GM12878 (cell line): ENCODE results near the gene PDIK1L. TPM values are rescaled to one million over a fixed set of nuclear protein-coding genes. Genes with fewer than 3 reads are reported as not detected.

Experiments
- ATAC-seq: fragments of 200-7000 bp; cut with Tn5 transposase; 3 replicates; pipeline ENCODE4 v1.9.1; 2020; ENCODE audit warnings: mild to moderate bottlenecking, moderate library complexity
- BruUV-seq: library from RNA; stranded (reverse); fragments of 400-500 nt; replicated peaks from 2 replicates; lab custom pipeline; 2021; lab: Mats Ljungman, UMichigan
- CTCF ChIA-PET: fragments of 300-600 bp; sonication (Branson Sonifier 250); formaldehyde crosslinking; extraction: SDS; loops from one replicate; lab custom pipeline; 2021; ENCODE audit warnings: inconsistent platforms; lab: Yijun Ruan, JAX
- POLR2A ChIA-PET: fragments of 350-600 bp; formaldehyde crosslinking; extraction: SDS; loops from one replicate; lab custom pipeline; 2021; ENCODE audit warnings: inconsistent platforms; lab: Charles Lee
- RAD21 ChIA-PET: fragments of 300-600 bp; sonication (Branson Sonifier 250); formaldehyde crosslinking; loops from one replicate; lab custom pipeline; 2023; ENCODE audit warnings: antibody characterized with exemption; ENCODE audit not compliant: unreplicated experiment; lab: Charles Lee
- SMC1A ChIA-PET: fragments of 300-600 bp; sonication (Branson Sonifier 250); formaldehyde crosslinking; loops from one replicate; lab custom pipeline; 2023; ENCODE audit not compliant: unreplicated experiment, uncharacterized antibody; lab: Charles Lee
- DNase-seq: peaks from one replicate; pipeline ENCODE4 v3.0.0-alpha.2; 2011; ENCODE audit warnings: low read depth, low spot score
- FAIRE-seq: peaks from 3 replicates; lab custom pipeline; 2011; peaks lifted over from hg19 to GRCh38; lab: Jason Lieb, UNC
- H2AFZ ChIP-seq: 2 replicates; pipeline ENCODE4 v1.6.0; 2011; ENCODE audit warnings: low read depth, low read length, control low read depth; ENCODE audit not compliant: control insufficient read depth
- H3K27ac ChIP-seq: 2 replicates; pipeline ENCODE4 v1.5.1; 2011; ENCODE audit warnings: control low read depth; ENCODE audit not compliant: control insufficient read depth, insufficient read depth
- H3K27me3 ChIP-seq, 2 experiments: replicated peaks in 1 of 2; 2 replicates each; pipeline versions ENCODE4 v1.6.0 to v1.6.1; 2011; ENCODE audit warnings: low read length in 1 of 2; ENCODE audit not compliant: control insufficient read depth in 2 of 2, insufficient read depth in 2 of 2
- H3K36me3 ChIP-seq, 2 experiments: 2 replicates each; pipeline ENCODE4 v1.5.1; 2011; ENCODE audit warnings: low read length in 1 of 2; ENCODE audit not compliant: control insufficient read depth in 2 of 2, insufficient read depth in 2 of 2
- H3K4me1 ChIP-seq: 2 replicates; pipeline ENCODE4 v1.6.1; 2011; ENCODE audit warnings: mild to moderate bottlenecking, low read length, moderate library complexity, mixed read lengths; ENCODE audit not compliant: control insufficient read depth, insufficient read depth
- H3K4me2 ChIP-seq: 2 replicates; pipeline ENCODE4 v1.6.0; 2011; ENCODE audit warnings: control low read depth; ENCODE audit not compliant: control insufficient read depth, insufficient read depth
- H3K4me3 ChIP-seq: fragments of 200-600 bp; sonication (generic); 2 replicates; pipeline ENCODE4 v1.5.1; 2016
- H3K79me2 ChIP-seq: 2 replicates; pipeline ENCODE4 v1.6.0; 2011; ENCODE audit warnings: low read length; ENCODE audit not compliant: control insufficient read depth, insufficient read depth
- H3K9ac ChIP-seq: 2 replicates; pipeline ENCODE4 v1.8.0; 2011; ENCODE audit warnings: low read length, control low read depth, mixed read lengths; ENCODE audit not compliant: control insufficient read depth, insufficient read depth
- H3K9me3 ChIP-seq: replicated peaks from 3 replicates; pipeline ENCODE4 v1.5.1; 2011; ENCODE audit warnings: mild to moderate bottlenecking, low read length; ENCODE audit not compliant: control insufficient read depth, insufficient read depth
- H4K20me1 ChIP-seq: 2 replicates; pipeline ENCODE4 v1.6.0; 2011; ENCODE audit not compliant: control insufficient read depth, insufficient read depth
- ATF2 ChIP-seq: IDR thresholded peaks from 2 replicates; pipeline ENCODE4 v1.6.1; 2012; ENCODE audit warnings: low read length, inconsistent platforms
- ATF3 ChIP-seq: IDR thresholded peaks from 2 replicates; pipeline ENCODE4 v1.6.1; 2011; ENCODE audit warnings: low read depth, mild to moderate bottlenecking, low read length, moderate library complexity, borderline replicate concordance; ENCODE audit errors: extremely low read depth
- ELK1 ChIP-seq: IDR thresholded peaks from 2 replicates; pipeline ENCODE4 v1.6.1; 2012; ENCODE audit warnings: low read depth, low read length, improper control_type of control experiment
- ESRRA ChIP-seq: IDR thresholded peaks from 2 replicates; pipeline ENCODE4 v1.6.1; 2012; ENCODE audit warnings: mild to moderate bottlenecking, low read length, improper control_type of control experiment
- JUND ChIP-seq: IDR thresholded peaks from 2 replicates; pipeline ENCODE4 v1.6.1; 2012; ENCODE audit warnings: low read depth, mild to moderate bottlenecking, low read length, improper control_type of control experiment, moderate library complexity
- MTA3 ChIP-seq: IDR thresholded peaks from 2 replicates; pipeline ENCODE4 v1.6.1; 2012; ENCODE audit warnings: low read length, inconsistent platforms, borderline replicate concordance
- MXI1 ChIP-seq: fragments of 150-350 bp; IDR thresholded peaks from 2 replicates; pipeline ENCODE4 v1.6.1; 2011; ENCODE audit warnings: low read depth, mild to moderate bottlenecking, inconsistent platforms, low read length, improper control_type of control experiment
- NBN ChIP-seq: fragments of 450-650 bp; IDR thresholded peaks from 2 replicates; pipeline ENCODE4 v1.6.1; 2016
- RUNX3 ChIP-seq: IDR thresholded peaks from 2 replicates; pipeline ENCODE4 v1.6.1; 2012; ENCODE audit warnings: low read length, inconsistent platforms
- SIN3A ChIP-seq: IDR thresholded peaks from 2 replicates; pipeline ENCODE4 v1.6.1; 2012; ENCODE audit warnings: low read depth, low read length, improper control_type of control experiment
- STAT1 ChIP-seq: fragments of 450-650 bp; conservative IDR thresholded peaks from 2 replicates; pipeline ENCODE4 v1.6.1; 2014; ENCODE audit warnings: antibody characterized with exemption, mild to moderate bottlenecking
- STAT3 ChIP-seq: IDR thresholded peaks from 2 replicates; pipeline ENCODE4 v1.6.1; 2011; ENCODE audit warnings: low read depth, low read length, improper control_type of control experiment
- ZNF384 ChIP-seq: IDR thresholded peaks from 2 replicates; pipeline ENCODE4 v1.6.1; 2012; ENCODE audit warnings: low read depth, mild to moderate bottlenecking, low read length, improper control_type of control experiment, borderline replicate concordance
- ZNF687 ChIP-seq: fragments of 450-650 bp; IDR thresholded peaks from 2 replicates; pipeline ENCODE4 v1.6.1; 2017; ENCODE audit warnings: mild to moderate bottlenecking, moderate library complexity
- WGBS: methylation state at CpG from one replicate; pipeline ENCODE4 v1.1.6; 2016; ENCODE audit warnings: low lambda C conversion rate; ENCODE audit not compliant: insufficient replicate concordance, insufficient coverage; ENCODE audit errors: missing lambda C conversion rate; 5-methylcytosine and 5-hydroxymethylcytosine counted together
- in situ Hi-C: fragments of 300-500 bp; cut with MboI; formaldehyde crosslinking; loops from 9 replicates; pipeline ENCODE4 v1.14.3; 2018; ENCODE audit warnings: mixed read lengths
- intact Hi-C: fragments of 100-400 bp; cut with micrococcal nuclease; formaldehyde crosslinking; loops from one replicate; pipeline ENCODE4 v1.14.2; 2022; ENCODE audit not compliant: unreplicated experiment
- polyA plus RNA-seq, 11 experiments: library from polyadenylated mRNA; depleted of rRNA in 4 of 11; unstranded in 6 of 11; stranded (reverse) in 5 of 11; fragments of >200 nt; fragmentation: Nextera tagmentation in 4 of 11; fragmentation: Illumina TruSeq in 1 of 11; extraction: Ambion mirVana in 4 of 11; extraction: Trizol in 1 of 11; gene quantifications; 1 replicate in 1 of 11; 2 replicates in 10 of 11; pipeline versions ENCODE4 v1.2.1 to v1.2.3, GENCODE V29; 2011 to 2016; ENCODE audit warnings: inconsistent platforms in 2 of 11, missing spikeins in 2 of 11, low read depth in 1 of 11
- total RNA-seq, 4 experiments: library from RNA; depleted of rRNA in 3 of 4; stranded (reverse); fragments of >200 nt in 3 of 4; fragmentation: Illumina TruSeq in 1 of 4; extraction: Trizol in 1 of 4; gene quantifications; 2 replicates each; pipeline versions ENCODE4 v1.2.1 to v1.2.3, GENCODE V29; 2013 to 2021
- TF ChIP-seq, protein P1 (sequence below): fragments of 450-650 bp; IDR thresholded peaks from 2 replicates; pipeline ENCODE4 v1.6.1; 2016; ENCODE audit warnings: mild to moderate bottlenecking

PDIK1L gene
- total and polyA plus RNA-seq, 10 of the 15 experiments (the other 5 are each of a cell fraction or from before 2014, with no cell fraction given), result 4.0 to 15.9 (median 10.5) TPM

DNA sequence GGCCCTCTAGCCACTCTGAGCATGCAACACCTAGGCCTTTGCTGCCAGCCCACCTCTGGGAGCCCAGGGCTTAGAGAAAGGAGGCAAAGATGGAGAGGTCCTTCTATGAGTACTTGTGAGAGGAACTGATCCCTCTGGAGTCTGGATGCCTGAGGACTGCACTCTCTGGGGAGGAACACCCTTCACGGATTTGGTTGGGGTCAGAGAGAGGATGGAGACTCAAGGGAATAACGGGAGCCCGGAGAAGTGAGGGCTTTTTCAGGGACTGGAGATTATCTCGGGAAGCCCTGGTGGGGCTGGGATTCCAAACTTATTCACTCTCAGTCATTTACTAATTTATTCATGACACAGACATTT, 57.6 kb downstream of the PDIK1L start:
- Histone ChIP-seq H3K4me3 (no peak overlapping the region), H4K20me1 (no peaks in the 10 kb centered on the region), H3K27ac (no peak overlapping the region), H3K4me2 (peak overlapping the region; percentile 34; the same call in 1 of the 2 replicates), H2AFZ (no peak overlapping the region), H3K9me3 (no peaks in the 10 kb centered on the region), H3K27me3 (no peaks in the 10 kb centered on the region), H3K36me3 (no peaks in the 10 kb centered on the region; a peak in 1 of 4 replicates), H3K79me2 (peaks cover 12% of the 10 kb centered on the region), H3K9ac (no peak overlapping the region), H3K4me1 (peaks cover 12% of the 10 kb centered on the region)
- in situ Hi-C loops, result no loop called here
- CTCF ChIA-PET, result interaction anchor here (0.6 to 5.8 kb wide), 29 partner anchors 10 to 301 kb away, joined by 3 to 110 read pairs (median 4); partner anchors contain the start of genes CD52, CEP85, DHDDS and SH3BGRL3
- FAIRE-seq, result no peak
- SMC1A ChIA-PET, result interaction anchor here (1.2 to 1.7 kb wide), 3 partner anchors 58 to 153 kb away, joined by 5 to 23 read pairs (median 8); partner anchors contain the start of gene CEP85
- no peak for ATAC-seq
- WGBS, result 60% methylated on average over 4 of the region's 4 CpGs
- DNase-seq, result no peak
- intact Hi-C loops, result loop anchor here (1.0 to 10.0 kb wide), 3 partner anchors 65 to 226 kb away; partner anchors contain the start of gene CEP85
- RAD21 ChIA-PET, result interaction anchor here (0.6 to 2.8 kb wide), 14 partner anchors 13 to 273 kb away, joined by 3 to 44 read pairs (median 3); partner anchors contain the start of genes CEP85, DHDDS and SH3BGRL3
- no TSS peak for BruUV-seq
- POLR2A ChIA-PET, result interaction anchor here (1.3 to 2.0 kb wide), 2 partner anchors 62 to 65 kb away, joined by 4 to 11 read pairs; partner anchors contain the start of gene CEP85
- TF ChIP-seq RUNX3 (no peak), MTA3 (no peak), STAT1 (no peak), ATF3 (no peak), ATF2 (no peak), ZNF384 (no peak), NBN (no peak), JUND (no peak), ZNF687 (no peak), ESRRA (no peak), MXI1 (no peak), STAT3 (no peak), SIN3A (no peak), ELK1 (no peak)
- TF ChIP-seq, protein P1, sequence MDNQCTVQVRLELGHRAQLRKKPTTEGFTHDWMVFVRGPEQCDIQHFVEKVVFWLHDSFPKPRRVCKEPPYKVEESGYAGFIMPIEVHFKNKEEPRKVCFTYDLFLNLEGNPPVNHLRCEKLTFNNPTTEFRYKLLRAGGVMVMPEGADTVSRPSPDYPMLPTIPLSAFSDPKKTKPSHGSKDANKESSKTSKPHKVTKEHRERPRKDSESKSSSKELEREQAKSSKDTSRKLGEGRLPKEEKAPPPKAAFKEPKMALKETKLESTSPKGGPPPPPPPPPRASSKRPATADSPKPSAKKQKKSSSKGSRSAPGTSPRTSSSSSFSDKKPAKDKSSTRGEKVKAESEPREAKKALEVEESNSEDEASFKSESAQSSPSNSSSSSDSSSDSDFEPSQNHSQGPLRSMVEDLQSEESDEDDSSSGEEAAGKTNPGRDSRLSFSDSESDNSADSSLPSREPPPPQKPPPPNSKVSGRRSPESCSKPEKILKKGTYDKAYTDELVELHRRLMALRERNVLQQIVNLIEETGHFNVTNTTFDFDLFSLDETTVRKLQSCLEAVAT, result no peak
